Fibroblast of the aortic adventitia (primary cell): Measurements from ENCODE around the gene ZBTB20. TPM values are rescaled to one million over a fixed set of nuclear protein-coding genes. Genes with fewer than 3 reads are reported as not detected.

Experiments
- DNase-seq: peaks from one replicate; pipeline ENCODE4 v3.0.0-alpha.2; 2010; ENCODE audit warnings: low read depth
- H3K4me3 ChIP-seq: 2 replicates; pipeline ENCODE4 v1.5.1; 2011; ENCODE audit warnings: low read depth, mild to moderate bottlenecking, control low read depth, low read length, moderate library complexity
- CTCF ChIP-seq: IDR thresholded peaks from 2 replicates; pipeline ENCODE4 v1.5.1; 2011; ENCODE audit warnings: mild to moderate bottlenecking, low read length, control low read depth, inconsistent platforms; ENCODE audit not compliant: insufficient read depth
- total RNA-seq: library from RNA; depleted of rRNA; stranded (reverse); fragments of >200 nt; gene quantifications from 2 replicates; pipeline ENCODE4 v1.2.3, GENCODE V29; 2012; ENCODE audit warnings: low replicate concordance

The ZBTB20 gene
- total RNA-seq, 1 donor, result 47.2 TPM

GRCh38 chr3:114435386-114436115 is 711.5 kb downstream of the ZBTB20 start:
- DNase-seq, result no peak
- TF ChIP-seq CTCF, result no peak
- H3K4me3 ChIP-seq, result no peak overlapping the region

GRCh38 chr3:114432310-114432709 is 714.8 kb downstream of the ZBTB20 start:
- no peak for TF ChIP-seq CTCF
- DNase-seq, result no peak
- no peak overlapping the region for H3K4me3 ChIP-seq

- DNase-seq, result no peak
- no peak for TF ChIP-seq CTCF
- H3K4me3 ChIP-seq, result no peak overlapping the region
Measured at GRCh38 chr3:114428044-114428595, 719.0 kb downstream of the ZBTB20 start.

GRCh38 chr3:114427285-114428043 is 719.6 kb downstream of the ZBTB20 start:
- TF ChIP-seq CTCF, result no peak
- H3K4me3 ChIP-seq, result no peak overlapping the region
- no peak for DNase-seq

- no peak for TF ChIP-seq CTCF
- no peak for DNase-seq
Measured at GRCh38 chr3:114424337-114424736, 722.8 kb downstream of the ZBTB20 start.

GRCh38 chr3:114421204-114421603 is 725.9 kb downstream of the ZBTB20 start:
- no peak for DNase-seq
- H3K4me3 ChIP-seq, result no peak overlapping the region
- no peak for TF ChIP-seq CTCF

More at GRCh38 chr3:114424337-114424736, 722.8 kb downstream of the ZBTB20 start:
- H3K4me3 ChIP-seq, result no peak overlapping the region
